GM12878 (cell line): Measurements from ENCODE around the gene LATS2. TPM values are rescaled to one million over a fixed set of nuclear protein-coding genes. Genes with fewer than 3 reads are reported as not detected.

ENCODE experiments used
- ATAC-seq: fragments of 200-7000 bp; cut with Tn5 transposase; 3 replicates; pipeline ENCODE4 v1.9.1; 2020; ENCODE audit warnings: mild to moderate bottlenecking, moderate library complexity
- BruUV-seq: library from RNA; stranded (reverse); fragments of 400-500 nt; replicated peaks from 2 replicates; lab custom pipeline; 2021; lab: Mats Ljungman, UMichigan
- CTCF ChIA-PET: fragments of 300-600 bp; sonication (Branson Sonifier 250); formaldehyde crosslinking; extraction: SDS; loops from one replicate; lab custom pipeline; 2021; ENCODE audit warnings: inconsistent platforms; lab: Yijun Ruan, JAX
- POLR2A ChIA-PET: fragments of 350-600 bp; formaldehyde crosslinking; extraction: SDS; loops from one replicate; lab custom pipeline; 2021; ENCODE audit warnings: inconsistent platforms; lab: Charles Lee
- RAD21 ChIA-PET: fragments of 300-600 bp; sonication (Branson Sonifier 250); formaldehyde crosslinking; loops from one replicate; lab custom pipeline; 2023; ENCODE audit warnings: antibody characterized with exemption; ENCODE audit not compliant: unreplicated experiment; lab: Charles Lee
- SMC1A ChIA-PET: fragments of 300-600 bp; sonication (Branson Sonifier 250); formaldehyde crosslinking; loops from one replicate; lab custom pipeline; 2023; ENCODE audit not compliant: unreplicated experiment, uncharacterized antibody; lab: Charles Lee
- DNase-seq: peaks from one replicate; pipeline ENCODE4 v3.0.0-alpha.2; 2011; ENCODE audit warnings: low read depth, low spot score
- FAIRE-seq: peaks from 3 replicates; lab custom pipeline; 2011; peaks lifted over from hg19 to GRCh38; lab: Jason Lieb, UNC
- H2AFZ ChIP-seq: 2 replicates; pipeline ENCODE4 v1.6.0; 2011; ENCODE audit warnings: low read depth, low read length, control low read depth; ENCODE audit not compliant: control insufficient read depth
- H3K27ac ChIP-seq: 2 replicates; pipeline ENCODE4 v1.5.1; 2011; ENCODE audit warnings: control low read depth; ENCODE audit not compliant: control insufficient read depth, insufficient read depth
- H3K27me3 ChIP-seq, 2 experiments: replicated peaks in 1 of 2; 2 replicates each; pipeline versions ENCODE4 v1.6.0 to v1.6.1; 2011; ENCODE audit warnings: low read length in 1 of 2; ENCODE audit not compliant: control insufficient read depth in 2 of 2, insufficient read depth in 2 of 2
- H3K36me3 ChIP-seq, 2 experiments: 2 replicates each; pipeline ENCODE4 v1.5.1; 2011; ENCODE audit warnings: low read length in 1 of 2; ENCODE audit not compliant: control insufficient read depth in 2 of 2, insufficient read depth in 2 of 2
- H3K4me1 ChIP-seq: 2 replicates; pipeline ENCODE4 v1.6.1; 2011; ENCODE audit warnings: mild to moderate bottlenecking, low read length, moderate library complexity, mixed read lengths; ENCODE audit not compliant: control insufficient read depth, insufficient read depth
- H3K4me2 ChIP-seq: 2 replicates; pipeline ENCODE4 v1.6.0; 2011; ENCODE audit warnings: control low read depth; ENCODE audit not compliant: control insufficient read depth, insufficient read depth
- H3K4me3 ChIP-seq: fragments of 200-600 bp; sonication (generic); 2 replicates; pipeline ENCODE4 v1.5.1; 2016
- H3K79me2 ChIP-seq: 2 replicates; pipeline ENCODE4 v1.6.0; 2011; ENCODE audit warnings: low read length; ENCODE audit not compliant: control insufficient read depth, insufficient read depth
- H3K9ac ChIP-seq: 2 replicates; pipeline ENCODE4 v1.8.0; 2011; ENCODE audit warnings: low read length, control low read depth, mixed read lengths; ENCODE audit not compliant: control insufficient read depth, insufficient read depth
- H3K9me3 ChIP-seq: replicated peaks from 3 replicates; pipeline ENCODE4 v1.5.1; 2011; ENCODE audit warnings: mild to moderate bottlenecking, low read length; ENCODE audit not compliant: control insufficient read depth, insufficient read depth
- H4K20me1 ChIP-seq: 2 replicates; pipeline ENCODE4 v1.6.0; 2011; ENCODE audit not compliant: control insufficient read depth, insufficient read depth
- CREB1 ChIP-seq: IDR thresholded peaks from 2 replicates; pipeline ENCODE4 v1.6.1; 2012; ENCODE audit warnings: low read depth, mild to moderate bottlenecking, inconsistent platforms
- EZH2 ChIP-seq: IDR thresholded peaks from 2 replicates; pipeline ENCODE4 v1.6.1; 2012; ENCODE audit warnings: low read depth, mild to moderate bottlenecking, control low read depth, inconsistent platforms, low read length, borderline replicate concordance; ENCODE audit not compliant: control insufficient read depth
- MXI1 ChIP-seq: fragments of 150-350 bp; IDR thresholded peaks from 2 replicates; pipeline ENCODE4 v1.6.1; 2011; ENCODE audit warnings: low read depth, mild to moderate bottlenecking, inconsistent platforms, low read length, improper control_type of control experiment
- WRNIP1 ChIP-seq: IDR thresholded peaks from 2 replicates; pipeline ENCODE4 v1.6.1; 2011; ENCODE audit warnings: low read depth, low read length, improper control_type of control experiment, borderline replicate concordance
- WGBS: methylation state at CpG from one replicate; pipeline ENCODE4 v1.1.6; 2016; ENCODE audit warnings: low lambda C conversion rate; ENCODE audit not compliant: insufficient replicate concordance, insufficient coverage; ENCODE audit errors: missing lambda C conversion rate; 5-methylcytosine and 5-hydroxymethylcytosine counted together
- in situ Hi-C: fragments of 300-500 bp; cut with MboI; formaldehyde crosslinking; loops from 9 replicates; pipeline ENCODE4 v1.14.3; 2018; ENCODE audit warnings: mixed read lengths
- intact Hi-C: fragments of 100-400 bp; cut with micrococcal nuclease; formaldehyde crosslinking; loops from one replicate; pipeline ENCODE4 v1.14.2; 2022; ENCODE audit not compliant: unreplicated experiment
- polyA plus RNA-seq, 11 experiments: library from polyadenylated mRNA; depleted of rRNA in 4 of 11; unstranded in 6 of 11; stranded (reverse) in 5 of 11; fragments of >200 nt; fragmentation: Nextera tagmentation in 4 of 11; fragmentation: Illumina TruSeq in 1 of 11; extraction: Ambion mirVana in 4 of 11; extraction: Trizol in 1 of 11; gene quantifications; 1 replicate in 1 of 11; 2 replicates in 10 of 11; pipeline versions ENCODE4 v1.2.1 to v1.2.3, GENCODE V29; 2011 to 2016; ENCODE audit warnings: inconsistent platforms in 2 of 11, missing spikeins in 2 of 11, low read depth in 1 of 11
- total RNA-seq, 4 experiments: library from RNA; depleted of rRNA in 3 of 4; stranded (reverse); fragments of >200 nt in 3 of 4; fragmentation: Illumina TruSeq in 1 of 4; extraction: Trizol in 1 of 4; gene quantifications; 2 replicates each; pipeline versions ENCODE4 v1.2.1 to v1.2.3, GENCODE V29; 2013 to 2021
- TF ChIP-seq, protein P1 (sequence below): fragments of 450-650 bp; IDR thresholded peaks from 2 replicates; pipeline ENCODE4 v1.6.1; 2018; ENCODE audit warnings: mild to moderate bottlenecking, low read depth, moderate library complexity; ENCODE audit not compliant: partially characterized antibody
- TF ChIP-seq, protein P2 (sequence below): IDR thresholded peaks from 2 replicates; pipeline ENCODE4 v1.6.1; 2011; ENCODE audit warnings: low read depth, low read length, improper control_type of control experiment, borderline replicate concordance

Gene LATS2
- total and polyA plus RNA-seq, 10 of the 15 experiments (the other 5 are each of a cell fraction or from before 2014, with no cell fraction given) = 0.90 to 7.8 (median 2.0) TPM

- Histone ChIP-seq H3K27me3 (no peaks in the 10 kb centered on the region), H3K4me2 (no peak overlapping the region), H2AFZ (no peak overlapping the region), H3K79me2 (no peaks in the 10 kb centered on the region), H3K4me3 (no peak overlapping the region), H3K36me3 (no peaks in the 10 kb centered on the region), H3K9ac (no peak overlapping the region), H3K27ac (no peak overlapping the region), H4K20me1 (no peaks in the 10 kb centered on the region), H3K4me1 (no peaks in the 10 kb centered on the region), H3K9me3 (no peaks in the 10 kb centered on the region; the same call in 2 of the 3 replicates)
- ChIA-PET RAD21 (no interaction called here), CTCF (no interaction called here), SMC1A (no interaction called here), POLR2A (no interaction called here)
- no TSS peak for BruUV-seq
- ATAC-seq = no peak
- intact Hi-C loops (no loop called here), in situ Hi-C loops (no loop called here)
- FAIRE-seq = no peak
- 67% methylated on average over 3 of the region's 3 CpGs for WGBS
- TF ChIP-seq, protein P1, sequence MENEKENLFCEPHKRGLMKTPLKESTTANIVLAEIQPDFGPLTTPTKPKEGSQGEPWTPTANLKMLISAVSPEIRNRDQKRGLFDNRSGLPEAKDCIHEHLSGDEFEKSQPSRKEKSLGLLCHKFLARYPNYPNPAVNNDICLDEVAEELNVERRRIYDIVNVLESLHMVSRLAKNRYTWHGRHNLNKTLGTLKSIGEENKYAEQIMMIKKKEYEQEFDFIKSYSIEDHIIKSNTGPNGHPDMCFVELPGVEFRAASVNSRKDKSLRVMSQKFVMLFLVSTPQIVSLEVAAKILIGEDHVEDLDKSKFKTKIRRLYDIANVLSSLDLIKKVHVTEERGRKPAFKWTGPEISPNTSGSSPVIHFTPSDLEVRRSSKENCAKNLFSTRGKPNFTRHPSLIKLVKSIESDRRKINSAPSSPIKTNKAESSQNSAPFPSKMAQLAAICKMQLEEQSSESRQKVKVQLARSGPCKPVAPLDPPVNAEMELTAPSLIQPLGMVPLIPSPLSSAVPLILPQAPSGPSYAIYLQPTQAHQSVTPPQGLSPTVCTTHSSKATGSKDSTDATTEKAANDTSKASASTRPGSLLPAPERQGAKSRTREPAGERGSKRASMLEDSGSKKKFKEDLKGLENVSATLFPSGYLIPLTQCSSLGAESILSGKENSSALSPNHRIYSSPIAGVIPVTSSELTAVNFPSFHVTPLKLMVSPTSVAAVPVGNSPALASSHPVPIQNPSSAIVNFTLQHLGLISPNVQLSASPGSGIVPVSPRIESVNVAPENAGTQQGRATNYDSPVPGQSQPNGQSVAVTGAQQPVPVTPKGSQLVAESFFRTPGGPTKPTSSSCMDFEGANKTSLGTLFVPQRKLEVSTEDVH = no peak
- TF ChIP-seq CREB1 = no peak
- TF ChIP-seq MXI1 = no peak
- no peak for TF ChIP-seq EZH2
- TF ChIP-seq, protein P2, sequence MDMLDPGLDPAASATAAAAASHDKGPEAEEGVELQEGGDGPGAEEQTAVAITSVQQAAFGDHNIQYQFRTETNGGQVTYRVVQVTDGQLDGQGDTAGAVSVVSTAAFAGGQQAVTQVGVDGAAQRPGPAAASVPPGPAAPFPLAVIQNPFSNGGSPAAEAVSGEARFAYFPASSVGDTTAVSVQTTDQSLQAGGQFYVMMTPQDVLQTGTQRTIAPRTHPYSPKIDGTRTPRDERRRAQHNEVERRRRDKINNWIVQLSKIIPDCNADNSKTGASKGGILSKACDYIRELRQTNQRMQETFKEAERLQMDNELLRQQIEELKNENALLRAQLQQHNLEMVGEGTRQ = no peak
- no peak for TF ChIP-seq WRNIP1
- DNase-seq = no peak
Observed at GRCh38 chr13:21089830-21090229, 28.4 kb upstream of the LATS2 start.
